ENCODE measurements around the gene P2RX1.

The P2RX1 gene

GRCh38 chr17:3910420-3911270 is 5.6 kb downstream of the P2RX1 start:
- no peak overlapping the region for H3K4me3 ChIP-seq (ENCODE audit: low read length)
- DNase-seq (ENCODE audit: low read depth) = no peak
- TF ChIP-seq CTCF (conservative IDR thresholded peaks at IDR 0.05; ENCODE audit: low read length) = no peak

GRCh38 chr17:3909257-3909656 is 7.0 kb downstream of the P2RX1 start:
- no peak for DNase-seq (ENCODE audit: low read depth)
- H3K4me3 ChIP-seq (ENCODE audit: low read length) = no peak overlapping the region
- TF ChIP-seq CTCF (conservative IDR thresholded peaks at IDR 0.05; ENCODE audit: low read length) = no peak

GRCh38 chr17:3907483-3908216 is 8.6 kb downstream of the P2RX1 start:
- no peak overlapping the region for H3K4me3 ChIP-seq (ENCODE audit: low read length)
- DNase-seq (ENCODE audit: low read depth) = no peak

GRCh38 chr17:3906881-3907280 is 9.4 kb downstream of the P2RX1 start:
- no peak for DNase-seq (ENCODE audit: low read depth)
- TF ChIP-seq CTCF (conservative IDR thresholded peaks at IDR 0.05; ENCODE audit: low read length) = no peak
- H3K4me3 ChIP-seq (ENCODE audit: low read length) = no peak overlapping the region

More at GRCh38 chr17:3907483-3908216, 8.6 kb downstream of the P2RX1 start:
- TF ChIP-seq CTCF (conservative IDR thresholded peaks at IDR 0.05; ENCODE audit: low read length) = peak; percentile 24; the same call in 1 of the 2 replicates

GRCh38 chr17:3905017-3905520 is 11.2 kb downstream of the P2RX1 start:
- DNase-seq (ENCODE audit: low read depth) = no peak

GRCh38 chr17:3904501-3904900 is 11.8 kb downstream of the P2RX1 start:
- H3K4me3 ChIP-seq (ENCODE audit: low read length) = no peak overlapping the region
- no peak for DNase-seq (ENCODE audit: low read depth)
- no peak for TF ChIP-seq CTCF (conservative IDR thresholded peaks at IDR 0.05; ENCODE audit: low read length)

More at GRCh38 chr17:3905017-3905520, 11.2 kb downstream of the P2RX1 start:
- H3K4me3 ChIP-seq (ENCODE audit: low read length) = no peak overlapping the region
- TF ChIP-seq CTCF (conservative IDR thresholded peaks at IDR 0.05; ENCODE audit: low read length) = no peak

All from AG10803 (cell line).